ENCODE data around the gene MAPKAPK3. TPM values are rescaled to one million over a fixed set of nuclear protein-coding genes. Genes with fewer than 3 reads are reported as not detected.
A peak's percentile ranks its signal among the peaks of the same experiment; 100 is the strongest.

Gene MAPKAPK3
- total RNA-seq, 1 donor from 2014 or later: 35.9 TPM

DNA sequence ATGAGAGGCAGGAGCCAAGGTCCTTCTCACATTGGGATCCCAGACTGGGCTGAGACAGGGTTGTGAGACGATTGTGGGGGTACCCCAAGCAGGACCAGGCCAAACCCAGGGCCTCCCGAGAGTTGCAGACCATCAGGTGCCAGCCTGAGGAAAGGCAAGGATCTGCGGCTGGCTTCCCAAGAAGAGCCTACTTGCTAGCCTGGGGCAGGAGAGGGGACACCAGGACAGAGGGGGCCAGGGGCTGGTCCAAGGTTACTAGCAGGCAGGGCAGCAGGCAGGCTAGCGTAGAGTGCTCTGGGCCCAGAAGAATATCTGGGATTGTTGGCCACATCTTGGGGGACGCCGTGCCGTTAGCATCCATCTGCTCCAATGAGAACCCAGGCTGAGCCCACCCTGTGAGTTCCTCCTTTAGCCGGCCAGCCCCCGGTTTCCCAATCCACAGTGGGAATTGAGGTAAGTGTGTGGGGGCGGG, 5.9 kb upstream of the MAPKAPK3 start:
- no peaks in the 10 kb centered on the region for H3K36me3 Mint-ChIP-seq
- peaks cover 47% of the 10 kb centered on the region for H3K4me1 Mint-ChIP-seq
- no peak for DNase-seq (ENCODE audit: low spot score in 2 of 2, unreplicated experiment in 2 of 2)
- no peaks in the 10 kb centered on the region for H3K9me3 Mint-ChIP-seq
- peak overlapping the region; percentile 79 for H3K4me3 Mint-ChIP-seq
- no peak for TF ChIP-seq CTCF (IDR thresholded peaks at IDR 0.05; ENCODE audit: unreplicated experiment)
- peaks cover 5% of the 10 kb centered on the region for H3K27me3 Mint-ChIP-seq (ENCODE audit: low read depth)
- peak overlapping the region; percentile 89 for H3K27ac Mint-ChIP-seq

DNA sequence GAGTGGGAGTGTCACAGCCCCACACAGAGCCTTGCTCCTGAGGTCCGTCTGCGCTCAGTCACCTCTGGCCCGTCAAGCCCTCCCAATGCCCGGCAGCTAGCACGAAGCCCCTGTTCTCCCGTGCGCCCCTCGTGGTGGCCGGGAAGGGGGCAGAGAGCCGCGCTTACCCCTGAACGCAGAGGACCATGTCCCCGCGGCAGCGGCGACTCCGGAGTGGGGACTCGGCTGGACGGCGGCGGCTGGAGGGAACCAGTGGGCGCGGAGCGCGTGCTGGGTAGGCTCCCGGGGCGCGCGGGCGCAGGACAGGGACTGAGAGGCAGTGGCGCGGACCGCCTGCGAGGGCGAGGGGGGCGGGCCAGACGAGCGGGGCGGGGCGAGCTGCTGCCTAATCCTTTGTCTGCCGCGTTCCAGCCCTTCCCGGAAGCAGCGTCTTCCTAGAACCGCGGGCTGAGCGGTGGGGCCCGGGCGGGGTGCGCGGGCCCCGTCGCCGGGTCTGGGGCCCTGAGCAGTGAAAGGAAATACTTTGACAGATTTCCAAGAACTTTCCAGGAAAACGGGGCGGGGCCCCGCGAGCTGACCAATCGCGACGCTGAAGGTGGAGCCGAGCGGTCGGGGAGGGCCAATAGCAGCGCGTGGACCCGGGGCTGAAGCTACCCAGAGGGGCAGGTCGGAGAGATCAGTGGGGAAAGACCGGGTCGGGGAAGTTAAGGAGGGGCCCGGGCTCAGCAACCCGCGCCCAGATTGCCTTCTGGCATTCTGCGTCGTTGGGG, 5.3 kb upstream of the MAPKAPK3 start, which contains the start of gene CISH:
CISH (minus strand) TSS at position 311 of the 770 bp plus-strand sequence; CDS start at position 187, 124 bp downstream.
- Mint-ChIP-seq H3K9me3 (no peaks in the 10 kb centered on the region), H3K4me3 (peak within 1 kb of the TSS; percentile 79), H3K36me3 (no peaks in the 10 kb centered on the region), H3K4me1 (peaks cover 53% of the 10 kb centered on the region), H3K27me3 (ENCODE audit: low read depth) (peaks cover 5% of the 10 kb centered on the region), H3K27ac (peak within 1 kb of the TSS; percentile 96)
- DNase-seq (ENCODE audit: low spot score in 2 of 2, unreplicated experiment in 2 of 2): peak; percentile 88 to 95
- peak; percentile 58 for TF ChIP-seq CTCF (IDR thresholded peaks at IDR 0.05; ENCODE audit: unreplicated experiment)

DNA sequence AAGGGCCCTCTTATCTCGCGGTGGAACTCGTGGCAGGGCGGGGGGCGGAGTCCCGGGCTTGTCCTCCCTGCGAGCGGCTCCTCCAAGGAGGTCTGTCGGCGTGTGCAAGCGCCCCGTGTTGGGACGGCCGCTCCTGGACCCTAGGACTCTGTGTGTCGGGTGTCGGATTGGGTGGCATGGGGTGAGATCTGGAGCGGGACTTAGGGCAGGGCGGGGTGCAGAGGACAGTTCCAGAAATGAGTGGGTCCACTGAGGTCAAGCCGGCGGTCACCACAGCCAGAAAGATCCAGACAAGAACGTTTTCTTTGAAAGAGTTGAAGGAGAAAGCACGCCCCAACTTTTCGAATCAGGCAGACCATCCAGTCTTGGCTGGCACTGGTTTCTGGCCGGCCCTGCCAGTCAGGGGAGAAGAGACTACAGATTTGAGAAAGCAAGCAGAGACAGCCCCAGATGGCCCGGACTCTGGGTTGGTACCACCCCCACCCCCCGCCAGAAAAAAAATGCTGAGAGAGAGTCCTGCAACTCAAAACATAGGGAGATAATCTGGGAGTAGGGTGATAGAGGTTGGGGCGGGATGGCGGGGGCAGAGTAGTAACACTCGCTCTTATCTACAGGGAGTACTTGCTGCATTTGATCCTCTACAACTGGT, 4.6 kb upstream of the MAPKAPK3 start:
- Mint-ChIP-seq H3K27me3 (ENCODE audit: low read depth) (peaks cover 5% of the 10 kb centered on the region), H3K9me3 (no peaks in the 10 kb centered on the region), H3K36me3 (no peaks in the 10 kb centered on the region), H3K4me1 (peaks cover 53% of the 10 kb centered on the region), H3K27ac (peak overlapping the region; percentile 96), H3K4me3 (peak overlapping the region; percentile 79)
- no peak for TF ChIP-seq CTCF (IDR thresholded peaks at IDR 0.05; ENCODE audit: unreplicated experiment)
- DNase-seq (ENCODE audit: low spot score in 2 of 2, unreplicated experiment in 2 of 2): no peak

DNA sequence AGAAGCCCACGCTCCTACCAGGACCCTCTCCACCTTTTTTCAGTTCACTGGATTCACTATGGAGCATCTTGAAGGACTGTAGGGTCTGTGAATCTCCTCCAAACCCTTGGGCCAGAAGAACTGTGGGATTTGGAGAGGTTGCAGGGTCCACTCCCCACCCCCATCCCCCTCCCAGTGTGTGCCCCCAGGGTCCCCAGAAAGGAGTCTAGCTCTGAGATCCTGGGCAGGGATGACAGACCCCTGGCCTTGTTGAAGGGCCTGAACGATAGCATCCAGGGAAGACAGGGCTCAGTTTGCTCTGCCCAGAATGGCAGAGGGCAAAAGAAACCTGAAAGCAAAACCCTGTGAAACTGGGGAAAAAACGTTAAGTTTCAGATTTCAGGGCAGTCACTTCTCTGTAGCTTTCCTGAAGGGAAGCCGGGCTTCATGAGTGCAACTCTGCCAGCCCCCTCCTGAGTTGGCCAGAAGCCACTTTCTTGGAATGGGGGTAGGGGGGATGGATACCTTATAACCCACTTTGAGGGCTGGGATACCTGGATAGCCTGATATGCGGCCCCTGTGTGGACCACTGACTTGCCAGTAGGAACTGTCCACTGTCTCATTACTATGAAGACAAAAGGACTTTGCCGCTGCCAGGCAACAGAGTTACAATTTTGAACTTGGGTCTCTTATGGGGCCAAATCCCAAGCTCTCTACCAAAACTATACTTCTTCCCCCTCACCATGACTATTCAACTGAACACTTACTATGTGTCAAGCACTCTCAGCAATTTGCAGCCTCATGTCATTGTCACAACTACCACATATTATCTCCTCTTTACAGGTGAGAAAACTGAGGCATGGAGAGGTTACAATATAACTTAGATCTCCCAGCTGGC, 3.7 kb upstream of the MAPKAPK3 start:
- Mint-ChIP-seq H3K27ac (peak overlapping the region; percentile 96), H3K36me3 (no peaks in the 10 kb centered on the region), H3K9me3 (no peaks in the 10 kb centered on the region), H3K4me1 (peaks cover 57% of the 10 kb centered on the region), H3K27me3 (ENCODE audit: low read depth) (peaks cover 5% of the 10 kb centered on the region), H3K4me3 (peak overlapping the region; percentile 79)
- DNase-seq (ENCODE audit: low spot score in 2 of 2, unreplicated experiment in 2 of 2): no peak
- no peak for TF ChIP-seq CTCF (IDR thresholded peaks at IDR 0.05; ENCODE audit: unreplicated experiment)

DNA sequence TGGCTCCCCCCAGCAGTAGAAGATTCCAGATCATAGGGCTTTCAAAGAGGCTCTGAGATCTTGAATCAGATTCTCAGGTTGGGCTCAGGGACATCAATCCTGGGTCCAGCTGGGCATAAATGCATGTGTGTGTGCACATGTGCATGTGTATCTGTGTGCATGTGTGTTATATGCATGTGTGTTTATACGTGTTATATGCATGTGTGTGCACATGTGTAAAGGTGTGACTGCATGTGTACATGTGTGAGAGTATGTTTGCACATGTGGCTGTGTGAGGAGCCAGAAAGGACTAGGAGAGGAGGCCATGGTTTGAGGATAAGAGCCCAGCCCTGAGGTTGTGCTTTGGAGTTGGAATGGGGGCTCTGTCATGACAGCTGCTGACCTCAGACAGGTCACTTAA, 1.8 kb upstream of the MAPKAPK3 start:
- peaks cover 44% of the 10 kb centered on the region for H3K4me1 Mint-ChIP-seq
- TF ChIP-seq CTCF (IDR thresholded peaks at IDR 0.05; ENCODE audit: unreplicated experiment): no peak
- no peaks in the 10 kb centered on the region for H3K9me3 Mint-ChIP-seq
- no peak overlapping the region for H3K27ac Mint-ChIP-seq
- peaks cover 5% of the 10 kb centered on the region for H3K27me3 Mint-ChIP-seq (ENCODE audit: low read depth)
- H3K36me3 Mint-ChIP-seq: no peaks in the 10 kb centered on the region
- no peak overlapping the region for H3K4me3 Mint-ChIP-seq
- DNase-seq (ENCODE audit: low spot score in 2 of 2, unreplicated experiment in 2 of 2): no peak

Measured in mesothelial cell of epicardium (in vitro differentiated cells).